ENCODE measurements around the gene PTPN21. TPM values are rescaled to one million over a fixed set of nuclear protein-coding genes. Genes with fewer than 3 reads are reported as not detected.

The PTPN21 gene
- total RNA-seq, 2 experiments from 2014 or later = not detected

Other genes starting within 250 kb of the PTPN21 start
- gene KCNK10, start 231.7 kb downstream of the PTPN21 start, total RNA-seq = not detected
- gene SPATA7, start 169.3 kb downstream of the PTPN21 start, total RNA-seq = 1 to 10 TPM; 3.3 to 4.4 TPM
- gene ZC3H14, start 8.0 kb upstream of the PTPN21 start, total RNA-seq = 10 to 100 TPM; 33.6 to 46.8 TPM
- 1 to 10 TPM; 2.6 TPM for gene EML5, start 237.9 kb upstream of the PTPN21 start, total RNA-seq

Measured in activated CD4-positive, alpha-beta T cell treated with anti-CD3 and anti-CD28 coated beads, Interleukin-2, amount 10 ng/mL, durations not matched to agents 7 days and 5 days (primary cell).